Panc1 (cell line): ENCODE measurements around the gene GOLGA8Q. TPM values are rescaled to one million over a fixed set of nuclear protein-coding genes. Genes with fewer than 3 reads are reported as not detected.
"Not testable (repeated sequence)": the region's sequence is repeated elsewhere in the genome, so short reads cannot be mapped to it uniquely, and the experiment has no call there.

Experiments used
- ATAC-seq: fragments of 200-7000 bp; cut with Tn5 transposase; 2 replicates; pipeline ENCODE4 v1.9.1; 2020; ENCODE audit warnings: mild to moderate bottlenecking, moderate library complexity
- BruUV-seq: library from RNA; stranded (reverse); fragments of 400-500 nt; replicated peaks from 2 replicates; lab custom pipeline; 2021; lab: Mats Ljungman, UMichigan
- CTCF ChIA-PET: fragments of 300-600 bp; sonication (Branson Sonifier 250); formaldehyde crosslinking; loops from one replicate; lab custom pipeline; 2022; ENCODE audit warnings: antibody characterized with exemption; lab: Charles Lee
- POLR2A ChIA-PET: fragments of 300-600 bp; sonication (Branson Sonifier 250); formaldehyde crosslinking; loops from one replicate; lab custom pipeline; 2022; ENCODE audit warnings: antibody characterized with exemption; lab: Charles Lee
- DNase-seq: peaks from one replicate; pipeline ENCODE4 v3.0.0-alpha.2; 2010; ENCODE audit warnings: low read depth, low spot score
- H3K27ac ChIP-seq: 2 replicates; pipeline ENCODE4 v1.5.1; 2011; ENCODE audit warnings: mild to moderate bottlenecking, low read length, inconsistent platforms
- H3K27me3 ChIP-seq: fragments of 200-500 bp; sonication (Bioruptor generic); 2 replicates; pipeline ENCODE4 v1.6.0; 2014; ENCODE audit warnings: low read length, inconsistent platforms; ENCODE audit not compliant: control insufficient read depth, insufficient read depth
- H3K36me3 ChIP-seq: fragments of 200-500 bp; sonication (Bioruptor generic); 2 replicates; pipeline ENCODE4 v1.5.1; 2014; ENCODE audit warnings: inconsistent platforms, mild to moderate bottlenecking, low read length, moderate library complexity; ENCODE audit not compliant: control insufficient read depth, insufficient read depth
- H3K4me1 ChIP-seq: 2 replicates; pipeline ENCODE4 v1.5.1; 2011; ENCODE audit warnings: inconsistent platforms, mild to moderate bottlenecking, low read length, moderate library complexity; ENCODE audit not compliant: control insufficient read depth, insufficient read depth
- H3K4me3 ChIP-seq, 2 experiments: 2 replicates each; pipeline ENCODE4 v1.5.1; 2011 to 2012; ENCODE audit warnings: low read depth in 2 of 2, low read length in 2 of 2, mild to moderate bottlenecking in 2 of 2, inconsistent platforms in 1 of 2, moderate library complexity in 1 of 2
- H3K9me3 ChIP-seq: fragments of 200-500 bp; sonication (Bioruptor generic); 2 replicates; pipeline ENCODE4 v1.5.1; 2014; ENCODE audit warnings: low read depth, mild to moderate bottlenecking, inconsistent platforms, low read length, moderate library complexity; ENCODE audit not compliant: control insufficient read depth, insufficient read depth
- in situ Hi-C: cut with HindIII; loops from 2 replicates; pipeline ENCODE4 v1.10.0; 2016; ENCODE audit warnings: low sequenced_read_pairs, low pct_unique_long_range_greater_than_20kb
- intact Hi-C: fragments of 100-400 bp; cut with micrococcal nuclease; formaldehyde crosslinking; loops from one replicate; pipeline ENCODE4 v1.10.0; 2022; ENCODE audit not compliant: unreplicated experiment
- total RNA-seq: library from RNA; stranded (reverse); gene quantifications from one replicate; pipeline ENCODE4 v1.2.1, GENCODE V29; 2021; ENCODE audit not compliant: unreplicated experiment

GOLGA8Q gene
- total RNA-seq, 1 experiment from 2014 or later: 1.1 TPM

DNA sequence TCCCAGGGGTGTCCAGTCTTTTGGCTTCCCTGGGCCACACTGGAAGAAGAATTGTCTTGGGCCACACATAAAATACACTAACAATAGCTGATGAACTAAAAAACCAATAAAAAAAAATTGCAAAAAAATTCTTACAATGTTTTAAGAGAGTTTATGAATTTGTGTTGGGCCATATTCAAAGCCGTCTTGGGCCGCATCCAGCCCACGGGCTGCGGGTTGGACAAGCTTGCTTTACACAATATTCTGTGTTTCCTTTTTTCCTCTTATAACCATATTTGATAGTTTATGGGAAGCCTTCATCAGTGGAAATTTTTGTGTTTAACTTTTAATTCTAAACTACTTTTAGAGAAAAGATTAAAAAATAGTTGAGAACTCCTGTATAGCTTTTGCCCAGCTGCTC lies 28.9 kb downstream of the GOLGA8Q start:
- H3K36me3 ChIP-seq, POLR2A ChIA-PET, CTCF ChIA-PET, BruUV-seq, H3K9me3 ChIP-seq, H3K4me3 ChIP-seq, DNase-seq, ATAC-seq, H3K4me1 ChIP-seq, in situ Hi-C loops, intact Hi-C loops, H3K27ac ChIP-seq, H3K27me3 ChIP-seq: not testable (repeated sequence)

DNA sequence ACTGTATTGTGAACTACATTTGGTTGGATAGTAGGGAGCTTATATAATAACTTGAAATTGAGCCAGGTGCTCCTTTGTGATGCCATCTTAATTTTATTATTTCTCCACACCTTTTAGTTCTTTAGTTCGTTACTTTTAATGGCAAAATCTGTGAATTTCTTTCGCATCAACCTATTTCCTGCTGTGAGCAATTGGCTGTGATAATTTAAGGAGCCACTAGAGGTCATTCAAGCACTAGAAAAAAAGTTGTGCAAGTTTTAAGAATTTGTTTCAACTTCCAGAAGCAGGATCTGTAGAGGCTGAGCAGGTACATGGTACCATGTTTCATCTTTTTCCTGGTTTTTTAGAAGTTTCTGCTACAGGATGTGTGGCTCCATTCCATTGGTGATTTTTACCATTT lies 47.1 kb downstream of the GOLGA8Q start:
- H3K9me3 ChIP-seq, CTCF ChIA-PET, DNase-seq, H3K27ac ChIP-seq, intact Hi-C loops, BruUV-seq, H3K36me3 ChIP-seq, in situ Hi-C loops, ATAC-seq, H3K4me3 ChIP-seq, POLR2A ChIA-PET, H3K27me3 ChIP-seq, H3K4me1 ChIP-seq: not testable (repeated sequence)

DNA sequence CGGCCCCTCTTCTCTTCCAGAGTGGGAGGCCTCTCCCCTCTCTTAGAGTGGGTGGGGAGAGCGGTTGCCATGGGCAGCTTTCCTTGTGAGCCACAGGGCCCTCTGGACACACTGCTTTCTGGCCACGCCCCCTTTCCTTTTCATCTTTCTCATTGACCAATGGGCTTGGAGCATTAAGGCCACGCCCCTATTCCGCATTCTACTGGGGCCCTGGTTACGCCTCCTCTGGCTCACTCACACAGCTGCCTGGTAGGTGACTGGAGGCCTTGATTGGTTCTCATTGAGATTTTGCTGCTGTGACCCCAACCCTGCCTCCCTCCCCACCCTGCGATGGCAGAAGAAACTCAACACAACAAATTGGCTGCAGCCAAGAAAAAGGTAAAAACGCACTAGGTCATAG lies 51.9 kb downstream of the GOLGA8Q start, which contains the start of gene GOLGA8H:
Gene GOLGA8H (plus strand): TSS at position 233 of the 400 bp plus-strand sequence. CDS start 98 bp downstream, at position 331.
- H3K9me3 ChIP-seq, in situ Hi-C loops, BruUV-seq, H3K4me3 ChIP-seq, POLR2A ChIA-PET, DNase-seq, H3K36me3 ChIP-seq, intact Hi-C loops, ATAC-seq, H3K27me3 ChIP-seq, H3K27ac ChIP-seq, H3K4me1 ChIP-seq, CTCF ChIA-PET: not testable (repeated sequence)

Other genes with a start within 250 kb of the GOLGA8Q start
- gene CHRFAM7A, start 158.5 kb upstream of the GOLGA8Q start, total RNA-seq: 11.5 TPM
- 0.80 TPM for gene GOLGA8R, start 137.8 kb upstream of the GOLGA8Q start, total RNA-seq
- 1.5 TPM for gene GOLGA8H, start 52.0 kb downstream of the GOLGA8Q start, total RNA-seq